Neural progenitor cell (in vitro differentiated cells): Measurements from ENCODE around the gene TNFRSF19.

Experiments used
- CTCF ChIP-seq: fragments of 200-600 bp; sonication (generic); IDR thresholded peaks from 2 replicates; pipeline ENCODE4 v1.5.1; 2017; ENCODE audit warnings: antibody characterized with exemption, mild to moderate bottlenecking
- EZH2 ChIP-seq: fragments of 200-600 bp; sonication (generic); IDR thresholded peaks from 2 replicates; pipeline ENCODE4 v1.6.1; 2017; ENCODE audit warnings: antibody characterized with exemption, mild to moderate bottlenecking, moderate library complexity

GRCh38 chr13:23541221-23541824, 28.9 kb upstream of the TNFRSF19 start:
- TF ChIP-seq CTCF (no peak), EZH2 (no peak)
